Transverse colon (tissue), 3 donors: ENCODE measurements around the gene NQO2.

Experiments used
- CTCF ChIP-seq, 5 experiments: fragments of 200-600 bp in 3 of 5; fragments of 450-650 bp in 2 of 5; sonication (generic) in 3 of 5; IDR thresholded peaks; 1 replicate in 2 of 5; 2 replicates in 3 of 5; pipeline ENCODE4 v1.5.1; 2016 to 2017; ENCODE audit warnings: antibody characterized with exemption in 5 of 5, inconsistent platforms in 3 of 5, mild to moderate bottlenecking in 2 of 5, moderate library complexity in 1 of 5
- EP300 ChIP-seq: sonication (generic); formaldehyde crosslinking; IDR thresholded peaks from one replicate; pipeline ENCODE4 v1.6.1; 2017; ENCODE audit warnings: antibody characterized with exemption, low read depth
- POLR2A ChIP-seq: fragments of 450-650 bp; IDR thresholded peaks from one replicate; pipeline ENCODE4 v1.6.1; 2016; ENCODE audit warnings: antibody characterized with exemption, mild to moderate bottlenecking, moderate library complexity

GRCh38 chr6:2969549-2969948, 30.1 kb upstream of the NQO2 start:
- TF ChIP-seq CTCF (IDR thresholded peaks at IDR 0.05) (no peak), POLR2A (no peak), EP300 (no peak)
